ENCODE data around the gene MYADML2.
"Not testable (repeated sequence)": the region's sequence is repeated elsewhere in the genome, so short reads cannot be mapped to it uniquely, and the experiment has no call there.

Gene MYADML2

GRCh38 chr17:81924557-81925532, 22.2 kb downstream of the MYADML2 start:
- DNase-seq (ENCODE audit: low spot score): no peak

GRCh38 chr17:81923302-81924260, 23.5 kb downstream of the MYADML2 start:
- no peak for DNase-seq (ENCODE audit: low spot score)

- no peak for DNase-seq (ENCODE audit: low spot score)
Measured at GRCh38 chr17:81922566-81923301, 24.3 kb downstream of the MYADML2 start.

GRCh38 chr17:81921996-81922565, 25.0 kb downstream of the MYADML2 start:
- DNase-seq (ENCODE audit: low spot score): no peak

GRCh38 chr17:81921537-81921862, 25.5 kb downstream of the MYADML2 start:
- no peak for DNase-seq (ENCODE audit: low spot score)

GRCh38 chr17:81920612-81921536, 26.2 kb downstream of the MYADML2 start:
- no peak for DNase-seq (ENCODE audit: low spot score)

GRCh38 chr17:81918832-81919545, 28.0 kb downstream of the MYADML2 start:
- no peak for DNase-seq (ENCODE audit: low spot score)

GRCh38 chr17:81918333-81918669, 28.7 kb downstream of the MYADML2 start:
- not testable (repeated sequence) for DNase-seq (ENCODE audit: low spot score)

- peak; percentile 57 for DNase-seq (ENCODE audit: low spot score)
Measured at GRCh38 chr17:81917565-81918332, 29.3 kb downstream of the MYADML2 start, which contains the start of gene SIRT7. Gene SIRT7 (minus strand): TSS chr17:81918176. CDS start chr17:81918131, 45 bp downstream.

- no peak for DNase-seq (ENCODE audit: low spot score)
Measured at GRCh38 chr17:81916234-81917001, 30.6 kb downstream of the MYADML2 start.

- DNase-seq (ENCODE audit: low spot score): no peak
Measured at GRCh38 chr17:81915331-81915730, 31.7 kb downstream of the MYADML2 start.

- no peak for DNase-seq (ENCODE audit: low spot score)
Measured at GRCh38 chr17:81914103-81914850, 32.8 kb downstream of the MYADML2 start.

GRCh38 chr17:81913394-81914102, 33.5 kb downstream of the MYADML2 start:
- DNase-seq (ENCODE audit: low spot score): no peak

GRCh38 chr17:81912441-81913309, 34.4 kb downstream of the MYADML2 start:
- no peak for DNase-seq (ENCODE audit: low spot score)

- no peak for DNase-seq (ENCODE audit: low spot score)
Measured at GRCh38 chr17:81911969-81912368, 35.1 kb downstream of the MYADML2 start.
